BJ (cell line): ENCODE measurements around the gene ATXN10. TPM values are rescaled to one million over a fixed set of nuclear protein-coding genes. Genes with fewer than 3 reads are reported as not detected.

Source experiments
- CTCF ChIA-PET: fragments of 350-600 bp; formaldehyde crosslinking; extraction: SDS; loops from one replicate; lab custom pipeline; 2021; ENCODE audit warnings: antibody characterized with exemption, inconsistent platforms; lab: Yijun Ruan, JAX
- POLR2A ChIA-PET: fragments of 300-600 bp; sonication (Branson Sonifier 250); formaldehyde crosslinking; extraction: SDS; loops from one replicate; lab custom pipeline; 2021; ENCODE audit warnings: antibody characterized with exemption; lab: Charles Lee
- DNase-seq: peaks from one replicate; pipeline ENCODE4 v3.0.0-alpha.2; 2011; ENCODE audit warnings: low read depth
- H3K27me3 ChIP-seq: 2 replicates; pipeline ENCODE4 v1.6.0; 2011; ENCODE audit warnings: low read length; ENCODE audit not compliant: control insufficient read depth, insufficient read depth
- H3K36me3 ChIP-seq: 2 replicates; pipeline ENCODE4 v1.5.1; 2011; ENCODE audit warnings: low read length; ENCODE audit not compliant: control insufficient read depth, insufficient read depth
- H3K4me3 ChIP-seq: 2 replicates; pipeline ENCODE4 v1.5.1; 2011; ENCODE audit warnings: low read depth, mild to moderate bottlenecking, control low read depth, low read length
- polyA plus RNA-seq: library from polyadenylated mRNA; depleted of rRNA; stranded (reverse); fragments of >200 nt; gene quantifications from 2 replicates; pipeline ENCODE4 v1.2.3, GENCODE V29; 2011
- TF ChIP-seq, protein P1 (sequence below): IDR thresholded peaks from 2 replicates; pipeline ENCODE4 v1.5.1; 2011; ENCODE audit warnings: low read depth, mild to moderate bottlenecking, control low read depth, inconsistent platforms, low read length, moderate library complexity; ENCODE audit not compliant: insufficient read depth

ATXN10 gene
- polyA plus RNA-seq, 1 experiment, result 328 TPM

DNA sequence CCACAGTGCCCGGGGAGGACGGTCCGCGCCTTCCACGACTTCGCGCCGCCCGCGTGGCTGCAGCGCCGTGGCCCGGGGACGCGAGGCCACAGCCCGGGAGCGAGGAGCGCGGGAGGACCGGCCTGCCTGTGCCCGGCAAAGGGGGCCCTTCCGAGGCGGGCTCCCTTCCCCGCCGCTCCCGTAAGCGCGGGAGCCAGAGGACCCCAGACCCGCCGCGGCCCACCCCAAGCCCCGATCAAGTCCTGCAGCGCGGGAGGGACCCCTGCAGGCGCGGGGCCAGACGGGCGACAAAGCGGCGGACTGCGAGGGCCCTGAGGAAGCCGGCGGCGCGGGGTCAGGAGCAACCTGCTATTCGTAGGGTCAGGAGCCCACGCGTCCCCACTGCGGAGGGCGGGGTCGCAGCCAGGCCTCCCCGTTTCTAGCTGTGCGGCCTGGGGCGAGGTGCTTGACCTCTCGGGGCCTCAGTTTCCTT is 195.0 kb downstream of the ATXN10 start:
- no peak for DNase-seq
- peak overlapping the region; percentile 17; the same call in 1 of the 2 replicates for H3K4me3 ChIP-seq
- TF ChIP-seq, protein P1, sequence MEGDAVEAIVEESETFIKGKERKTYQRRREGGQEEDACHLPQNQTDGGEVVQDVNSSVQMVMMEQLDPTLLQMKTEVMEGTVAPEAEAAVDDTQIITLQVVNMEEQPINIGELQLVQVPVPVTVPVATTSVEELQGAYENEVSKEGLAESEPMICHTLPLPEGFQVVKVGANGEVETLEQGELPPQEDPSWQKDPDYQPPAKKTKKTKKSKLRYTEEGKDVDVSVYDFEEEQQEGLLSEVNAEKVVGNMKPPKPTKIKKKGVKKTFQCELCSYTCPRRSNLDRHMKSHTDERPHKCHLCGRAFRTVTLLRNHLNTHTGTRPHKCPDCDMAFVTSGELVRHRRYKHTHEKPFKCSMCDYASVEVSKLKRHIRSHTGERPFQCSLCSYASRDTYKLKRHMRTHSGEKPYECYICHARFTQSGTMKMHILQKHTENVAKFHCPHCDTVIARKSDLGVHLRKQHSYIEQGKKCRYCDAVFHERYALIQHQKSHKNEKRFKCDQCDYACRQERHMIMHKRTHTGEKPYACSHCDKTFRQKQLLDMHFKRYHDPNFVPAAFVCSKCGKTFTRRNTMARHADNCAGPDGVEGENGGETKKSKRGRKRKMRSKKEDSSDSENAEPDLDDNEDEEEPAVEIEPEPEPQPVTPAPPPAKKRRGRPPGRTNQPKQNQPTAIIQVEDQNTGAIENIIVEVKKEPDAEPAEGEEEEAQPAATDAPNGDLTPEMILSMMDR, result no peak
- CTCF ChIA-PET, result interaction anchor here (0.6 to 2.7 kb wide), 8 partner anchors 11 to 281 kb away, joined by 3 to 21 read pairs (median 5); partner anchors contain the start of gene ATXN10
- POLR2A ChIA-PET, result no interaction called here
- no peaks in the 10 kb centered on the region for H3K36me3 ChIP-seq
- peaks cover 20% of the 10 kb centered on the region for H3K27me3 ChIP-seq

DNA sequence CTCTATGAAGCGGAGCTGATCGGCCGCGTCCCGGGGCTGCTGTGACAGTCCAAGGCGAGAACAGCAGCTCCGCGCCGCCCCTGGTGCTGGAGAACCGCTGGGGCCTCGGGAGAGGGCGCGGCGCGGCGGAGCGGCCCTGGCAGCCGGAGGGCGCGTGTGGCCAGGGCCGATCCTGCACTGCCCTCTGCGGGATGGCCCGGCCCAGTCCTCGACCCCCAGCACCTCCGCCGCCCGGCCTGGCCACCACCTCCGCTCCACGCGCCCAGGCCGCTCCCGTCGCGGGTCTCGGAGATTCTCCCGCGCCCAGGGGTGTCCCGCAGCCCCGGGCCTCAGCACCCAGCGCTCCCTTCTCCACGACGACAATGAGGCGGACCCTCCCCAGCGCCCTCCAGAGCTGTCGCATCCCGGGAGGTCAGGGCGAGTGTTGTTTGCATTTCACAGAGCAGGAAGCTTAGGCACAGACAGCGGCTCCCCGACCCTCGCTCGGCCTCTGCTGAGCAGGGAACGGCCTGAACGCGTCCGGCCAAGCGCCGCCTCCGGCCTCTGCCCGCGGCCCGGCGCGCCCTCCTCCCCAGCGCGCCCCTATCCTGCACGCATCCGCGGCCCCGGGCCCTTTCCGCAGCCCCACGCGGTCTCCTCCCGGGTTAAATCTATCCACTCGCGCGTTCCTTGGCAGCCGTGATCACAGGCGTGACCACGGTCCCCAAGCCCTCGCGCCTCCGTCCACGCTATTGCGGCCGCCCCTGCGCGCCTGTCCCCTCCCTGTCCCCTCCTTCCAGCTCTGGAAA is 195.7 kb downstream of the ATXN10 start:
- CTCF ChIA-PET, result interaction anchor here (0.6 to 2.7 kb wide), 8 partner anchors 10 to 282 kb away, joined by 3 to 21 read pairs (median 5); partner anchors contain the start of gene ATXN10
- Histone ChIP-seq H3K4me3 (peak overlapping the region; percentile 17; the same call in 1 of the 2 replicates), H3K27me3 (peaks cover 20% of the 10 kb centered on the region), H3K36me3 (no peaks in the 10 kb centered on the region)
- DNase-seq, result no peak
- POLR2A ChIA-PET, result no interaction called here
- TF ChIP-seq, protein P1, result no peak

DNA sequence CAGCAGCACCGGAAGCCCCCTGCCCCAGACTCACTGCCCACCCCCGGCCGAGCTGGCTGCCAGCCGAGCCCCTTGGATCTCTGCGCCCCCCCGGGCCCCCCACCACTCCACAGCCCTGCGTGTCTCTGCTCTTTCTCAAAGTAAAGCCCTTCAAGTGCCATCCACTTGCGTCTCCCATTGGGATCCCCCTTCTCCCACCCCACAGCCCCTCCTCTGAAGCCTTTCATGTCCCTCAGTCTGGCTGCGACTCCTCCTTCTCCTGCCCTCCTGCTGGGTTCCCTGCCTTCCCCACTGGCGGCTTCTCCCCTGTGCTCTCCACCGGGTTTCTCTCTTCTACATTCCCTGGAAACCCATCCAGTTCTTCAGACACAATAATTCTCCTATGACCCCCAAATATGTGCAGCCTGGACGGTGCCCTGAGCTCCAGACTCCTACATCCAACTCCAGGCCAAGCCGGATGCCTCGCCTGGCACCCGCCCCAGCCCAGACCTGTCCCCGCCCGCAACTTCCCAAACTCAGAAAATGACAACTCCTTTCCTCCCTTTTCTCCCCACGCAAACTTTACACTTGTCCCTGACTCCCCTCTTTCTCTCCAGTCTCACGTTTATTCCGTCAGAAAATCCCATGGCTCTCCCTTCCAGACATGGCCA is 196.4 kb downstream of the ATXN10 start:
- no peak overlapping the region for H3K4me3 ChIP-seq
- DNase-seq, result no peak
- peaks cover 20% of the 10 kb centered on the region for H3K27me3 ChIP-seq
- POLR2A ChIA-PET, result no interaction called here
- CTCF ChIA-PET, result interaction anchor here (0.7 to 2.7 kb wide), 7 partner anchors 10 to 282 kb away, joined by 3 to 21 read pairs (median 5); no protein-coding TSS in a partner anchor
- no peaks in the 10 kb centered on the region for H3K36me3 ChIP-seq
- TF ChIP-seq, protein P1, result no peak

DNA sequence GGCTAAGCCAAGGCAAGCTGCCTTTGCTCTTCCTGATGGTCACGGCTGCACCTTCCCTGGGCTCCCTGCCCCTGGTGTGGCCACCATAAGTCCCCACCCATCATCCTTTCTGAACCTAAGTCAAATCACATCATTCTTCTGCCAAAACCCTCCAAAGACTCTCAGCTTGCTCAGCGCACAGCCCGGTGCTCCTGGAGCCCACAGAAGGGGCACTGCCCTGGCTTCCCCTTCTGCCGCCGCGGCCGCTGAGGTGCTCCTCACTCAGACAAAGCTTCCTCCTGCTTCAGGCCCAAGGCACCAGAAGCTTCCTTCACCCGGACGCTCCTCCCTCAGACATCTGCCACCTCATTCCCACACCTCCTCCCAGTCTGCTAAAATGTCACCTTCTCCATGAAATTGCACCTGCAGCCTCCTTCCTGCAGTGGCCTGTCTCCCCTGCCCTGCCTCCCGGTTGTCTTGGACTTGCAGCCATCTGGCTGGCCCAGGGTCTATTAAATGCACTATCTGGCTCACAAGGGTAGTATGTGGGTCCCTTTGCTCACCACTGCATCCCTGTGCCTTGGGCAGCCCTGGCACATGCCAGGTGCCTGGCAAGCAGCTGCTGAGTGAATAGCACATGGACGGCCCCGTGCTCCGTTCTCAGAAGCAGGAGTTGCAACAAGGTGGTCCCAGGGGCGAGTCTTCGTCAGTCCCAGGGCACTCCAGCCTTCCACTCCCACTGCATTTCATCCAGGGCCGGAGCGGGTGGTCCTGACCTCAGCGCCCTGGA is 197.1 kb downstream of the ATXN10 start:
- POLR2A ChIA-PET, result no interaction called here
- Histone ChIP-seq H3K27me3 (peaks cover 20% of the 10 kb centered on the region), H3K4me3 (no peak overlapping the region), H3K36me3 (no peaks in the 10 kb centered on the region)
- no peak for DNase-seq
- TF ChIP-seq, protein P1, result no peak
- CTCF ChIA-PET, result interaction anchor here (0.7 kb wide), 1 partner anchor 224 kb away, joined by 3 read pairs; no protein-coding TSS in a partner anchor
